ENCODE data around the gene PRKN.
A peak's percentile ranks its signal among the peaks of the same experiment; 100 is the strongest.

PRKN gene

DNA sequence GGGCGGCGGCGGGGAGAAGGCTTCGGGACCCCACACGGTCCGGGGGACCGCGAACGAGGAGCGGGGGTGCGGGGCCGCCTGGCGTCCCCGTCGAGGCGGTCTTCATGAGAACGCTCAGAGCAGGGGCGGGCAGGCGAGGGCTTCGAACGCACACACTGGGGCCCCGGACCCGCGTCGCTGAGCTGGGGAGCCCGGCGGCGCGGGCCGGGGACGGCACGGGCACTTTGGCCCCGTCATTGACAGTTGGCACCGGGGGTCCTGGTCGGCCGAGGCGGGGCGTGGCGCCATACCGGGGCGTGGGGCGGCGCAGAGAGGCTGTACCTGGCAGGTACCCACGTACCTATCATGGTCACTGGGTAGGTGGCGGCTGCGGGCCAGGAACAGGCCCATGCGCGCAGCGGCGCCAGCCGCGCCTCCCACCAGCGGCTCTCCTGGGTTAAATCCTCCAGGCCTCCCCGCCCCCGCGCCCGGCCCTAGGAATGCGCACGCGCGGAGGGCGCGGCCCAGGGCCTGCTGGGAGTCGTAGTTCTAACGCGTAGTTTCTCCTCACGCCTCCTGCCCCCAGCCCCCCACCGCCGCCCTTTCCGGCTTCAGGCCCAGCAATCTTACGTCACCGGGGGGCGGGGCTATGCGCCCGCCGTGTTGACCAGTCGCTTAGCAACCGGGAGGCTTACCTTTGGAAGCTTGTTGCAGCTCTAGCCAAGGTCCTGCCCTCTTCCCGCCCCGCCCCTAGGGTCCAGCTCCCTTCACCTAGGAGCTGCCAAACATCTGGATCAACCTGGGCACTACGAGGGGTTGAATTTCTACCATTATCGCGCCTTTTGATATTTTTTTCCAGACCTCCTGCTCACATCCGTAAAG lies at the start of gene PRKN, which contains the start of gene PACRG:
TSS of gene PRKN (minus strand) at position 445 of the 861 bp plus-strand sequence.
TSS of gene PACRG (plus strand) at position 653 of the 861 bp plus-strand sequence.
- TF ChIP-seq, protein P1, sequence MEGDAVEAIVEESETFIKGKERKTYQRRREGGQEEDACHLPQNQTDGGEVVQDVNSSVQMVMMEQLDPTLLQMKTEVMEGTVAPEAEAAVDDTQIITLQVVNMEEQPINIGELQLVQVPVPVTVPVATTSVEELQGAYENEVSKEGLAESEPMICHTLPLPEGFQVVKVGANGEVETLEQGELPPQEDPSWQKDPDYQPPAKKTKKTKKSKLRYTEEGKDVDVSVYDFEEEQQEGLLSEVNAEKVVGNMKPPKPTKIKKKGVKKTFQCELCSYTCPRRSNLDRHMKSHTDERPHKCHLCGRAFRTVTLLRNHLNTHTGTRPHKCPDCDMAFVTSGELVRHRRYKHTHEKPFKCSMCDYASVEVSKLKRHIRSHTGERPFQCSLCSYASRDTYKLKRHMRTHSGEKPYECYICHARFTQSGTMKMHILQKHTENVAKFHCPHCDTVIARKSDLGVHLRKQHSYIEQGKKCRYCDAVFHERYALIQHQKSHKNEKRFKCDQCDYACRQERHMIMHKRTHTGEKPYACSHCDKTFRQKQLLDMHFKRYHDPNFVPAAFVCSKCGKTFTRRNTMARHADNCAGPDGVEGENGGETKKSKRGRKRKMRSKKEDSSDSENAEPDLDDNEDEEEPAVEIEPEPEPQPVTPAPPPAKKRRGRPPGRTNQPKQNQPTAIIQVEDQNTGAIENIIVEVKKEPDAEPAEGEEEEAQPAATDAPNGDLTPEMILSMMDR (IDR thresholded peaks at IDR 0.05; ENCODE audit: low read depth, low read length): no peak
- in situ Hi-C loops (cut with HindIII; ENCODE audit: low sequenced_read_pairs): no loop called here

GRCh38 chr6:162777091-162777490 lies 49.5 kb upstream of the PRKN start:
- no peak for DNase-seq (ENCODE audit: low read depth, low spot score)
- H3K4me3 ChIP-seq (ENCODE audit: low read depth, low read length): no peak overlapping the region
- in situ Hi-C loops (cut with HindIII; ENCODE audit: low sequenced_read_pairs): no loop called here
- TF ChIP-seq, protein P1 (IDR thresholded peaks at IDR 0.05; ENCODE audit: low read depth, low read length): no peak

More for the DNA sequence above, at the start of gene PRKN, which contains the start of gene PACRG:
- peak; percentile 99 for DNase-seq (ENCODE audit: low read depth, low spot score)
- H3K4me3 ChIP-seq (ENCODE audit: low read depth, low read length): peak within 1 kb of the TSS; percentile 67

- in situ Hi-C loops (cut with HindIII; ENCODE audit: low sequenced_read_pairs): no loop called here
- DNase-seq (ENCODE audit: low read depth, low spot score): no peak
- no peak overlapping the region for H3K4me3 ChIP-seq (ENCODE audit: low read depth, low read length)
- TF ChIP-seq, protein P1 (IDR thresholded peaks at IDR 0.05; ENCODE audit: low read depth, low read length): no peak
Observed at GRCh38 chr6:162773996-162774395, 46.4 kb upstream of the PRKN start.

GRCh38 chr6:162772466-162772865 lies 44.9 kb upstream of the PRKN start:
- in situ Hi-C loops (cut with HindIII; ENCODE audit: low sequenced_read_pairs): no loop called here
- no peak overlapping the region for H3K4me3 ChIP-seq (ENCODE audit: low read depth, low read length)

DNA sequence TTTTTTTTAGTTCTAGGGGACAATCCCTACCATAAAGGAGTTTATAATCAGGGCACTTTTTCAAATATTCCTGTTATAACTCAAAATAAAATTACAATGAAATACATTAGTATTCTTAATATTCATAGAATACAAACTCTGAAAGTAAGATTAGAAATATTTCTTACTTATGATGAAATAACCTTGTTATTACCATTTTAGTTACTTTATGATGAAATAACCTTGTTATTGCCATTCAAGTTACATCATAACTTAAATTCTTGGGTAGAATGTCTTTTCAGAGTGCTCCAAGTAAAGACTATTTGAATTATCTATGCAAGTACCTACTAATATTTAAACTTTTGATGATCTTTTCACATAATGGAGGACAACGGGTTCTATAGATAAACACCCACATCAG lies 43.4 kb upstream of the PRKN start:
- DNase-seq (ENCODE audit: low read depth, low spot score): no peak
- TF ChIP-seq, protein P1 (IDR thresholded peaks at IDR 0.05; ENCODE audit: low read depth, low read length): no peak

More at GRCh38 chr6:162772466-162772865, 44.9 kb upstream of the PRKN start:
- no peak for DNase-seq (ENCODE audit: low read depth, low spot score)
- TF ChIP-seq, protein P1 (IDR thresholded peaks at IDR 0.05; ENCODE audit: low read depth, low read length): no peak

GRCh38 chr6:162770136-162770535 lies 42.6 kb upstream of the PRKN start:
- TF ChIP-seq, protein P1 (IDR thresholded peaks at IDR 0.05; ENCODE audit: low read depth, low read length): no peak
- no peak overlapping the region for H3K4me3 ChIP-seq (ENCODE audit: low read depth, low read length)
- no peak for DNase-seq (ENCODE audit: low read depth, low spot score)
- in situ Hi-C loops (cut with HindIII; ENCODE audit: low sequenced_read_pairs): no loop called here

More for the DNA sequence above, 43.4 kb upstream of the PRKN start:
- in situ Hi-C loops (cut with HindIII; ENCODE audit: low sequenced_read_pairs): no loop called here
- H3K4me3 ChIP-seq (ENCODE audit: low read depth, low read length): no peak overlapping the region

Measured in astrocyte of the spinal cord (primary cell).